ENCODE results near the gene NPC1L1. TPM values are rescaled to one million over a fixed set of nuclear protein-coding genes. Genes with fewer than 3 reads are reported as not detected.
A peak's percentile ranks its signal among the peaks of the same experiment; 100 is the strongest.

Gene NPC1L1
- total RNA-seq, 2 donors from 2014 or later, result 0.85 to 2.2 TPM

DNA sequence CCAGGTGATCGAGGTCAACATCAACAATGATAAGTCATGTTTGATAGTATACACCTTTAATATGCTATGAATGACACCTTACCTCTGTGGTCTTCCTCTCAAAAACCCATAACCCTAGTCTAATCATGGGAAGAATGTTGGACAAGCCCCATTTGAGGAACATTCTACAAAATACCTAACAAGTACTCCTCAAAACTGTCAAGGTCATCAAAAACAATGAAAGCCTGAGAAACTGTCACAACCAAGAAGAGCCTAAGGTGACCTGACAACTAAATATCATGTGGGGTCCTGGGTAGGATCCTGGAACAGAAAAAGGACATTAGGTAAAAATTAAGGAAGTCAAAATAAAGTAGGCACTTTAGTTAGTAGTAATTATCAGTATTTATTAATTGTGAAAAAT, 44.7 kb downstream of the NPC1L1 start:
- H3K36me3 ChIP-seq, result no peaks in the 10 kb centered on the region
- ATAC-seq (ENCODE audit: insufficient number of reproducible peaks, low FRiP score, low read depth), result no peak

DNA sequence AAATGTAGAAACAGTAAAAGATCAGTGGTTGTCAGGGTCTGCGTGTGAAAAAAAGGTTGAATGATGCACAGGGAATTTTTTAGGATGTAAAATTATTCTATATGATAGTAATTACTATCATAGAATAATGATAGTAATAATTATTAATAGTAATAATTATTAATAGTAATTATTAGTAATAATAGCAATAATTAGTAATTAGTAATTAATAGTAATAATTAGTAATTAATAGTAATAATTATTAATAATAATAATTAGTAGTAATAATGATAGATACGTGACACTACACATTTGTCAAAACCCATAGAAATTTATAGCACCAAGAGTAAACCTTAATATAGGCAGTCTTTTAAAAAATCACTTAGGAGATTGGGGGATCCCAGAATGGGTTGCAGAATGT, 46.2 kb downstream of the NPC1L1 start:
- H3K27ac ChIP-seq, result no peak overlapping the region
- ATAC-seq (ENCODE audit: insufficient number of reproducible peaks, low FRiP score, low read depth) (no peak), DNase-seq (ENCODE audit: low spot score) (no peak)
- H3K36me3 ChIP-seq, result no peaks in the 10 kb centered on the region
- no peaks in the 10 kb centered on the region for H3K27me3 ChIP-seq (replicated peaks; ENCODE audit: insufficient read depth)
- no peaks in the 10 kb centered on the region for H3K9me3 ChIP-seq
- no peak for TF ChIP-seq CTCF (IDR thresholded peaks at IDR 0.05)
- no peak overlapping the region for H3K4me3 ChIP-seq
- peaks cover 0 to 4% of the 10 kb centered on the region in 2 donors for H3K4me1 ChIP-seq (ENCODE audit: control insufficient read depth in 1 of 2, low read depth in 2 of 2)

More for the DNA sequence above, 44.7 kb downstream of the NPC1L1 start:
- Histone ChIP-seq H3K4me3 (no peak overlapping the region), H3K27me3 (replicated peaks; ENCODE audit: insufficient read depth) (no peaks in the 10 kb centered on the region), H3K4me1 (ENCODE audit: control insufficient read depth in 1 of 2, low read depth in 2 of 2) (peaks cover 0 to under 1% of the 10 kb centered on the region in 2 donors), H3K27ac (no peak overlapping the region), H3K9me3 (no peaks in the 10 kb centered on the region)
- no peak for TF ChIP-seq CTCF (IDR thresholded peaks at IDR 0.05)
- DNase-seq (ENCODE audit: low spot score), result no peak

DNA sequence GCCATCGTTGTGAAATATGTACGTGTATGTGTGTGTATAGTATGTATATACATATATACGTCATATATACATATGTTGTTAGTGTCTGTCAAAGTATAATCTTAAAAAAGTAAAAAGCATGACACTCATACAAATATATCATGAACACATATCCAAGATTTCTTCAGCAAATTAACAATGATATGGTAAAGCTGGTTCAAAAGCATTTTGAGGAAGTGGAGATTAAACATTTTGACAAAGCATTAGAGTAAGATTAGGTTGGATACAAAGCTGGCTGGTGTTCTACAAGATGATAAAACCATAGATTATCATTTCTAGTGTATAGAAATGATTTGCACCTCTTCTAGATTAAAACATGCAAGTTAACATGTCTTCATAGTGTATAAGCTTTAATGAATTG, 49.9 kb downstream of the NPC1L1 start:
- Histone ChIP-seq H3K4me1 (ENCODE audit: control insufficient read depth in 1 of 2, low read depth in 2 of 2) (peaks cover 17 to 39% of the 10 kb centered on the region in 2 donors), H3K9me3 (no peaks in the 10 kb centered on the region), H3K27me3 (replicated peaks; ENCODE audit: insufficient read depth) (no peaks in the 10 kb centered on the region), H3K27ac (peak overlapping the region; percentile 90 to 98), H3K36me3 (no peaks in the 10 kb centered on the region), H3K4me3 (peak overlapping the region; percentile 86)
- DNase-seq (ENCODE audit: low spot score) (no peak), ATAC-seq (ENCODE audit: insufficient number of reproducible peaks, low FRiP score, low read depth) (no peak)
- no peak for TF ChIP-seq CTCF (IDR thresholded peaks at IDR 0.05)

DNA sequence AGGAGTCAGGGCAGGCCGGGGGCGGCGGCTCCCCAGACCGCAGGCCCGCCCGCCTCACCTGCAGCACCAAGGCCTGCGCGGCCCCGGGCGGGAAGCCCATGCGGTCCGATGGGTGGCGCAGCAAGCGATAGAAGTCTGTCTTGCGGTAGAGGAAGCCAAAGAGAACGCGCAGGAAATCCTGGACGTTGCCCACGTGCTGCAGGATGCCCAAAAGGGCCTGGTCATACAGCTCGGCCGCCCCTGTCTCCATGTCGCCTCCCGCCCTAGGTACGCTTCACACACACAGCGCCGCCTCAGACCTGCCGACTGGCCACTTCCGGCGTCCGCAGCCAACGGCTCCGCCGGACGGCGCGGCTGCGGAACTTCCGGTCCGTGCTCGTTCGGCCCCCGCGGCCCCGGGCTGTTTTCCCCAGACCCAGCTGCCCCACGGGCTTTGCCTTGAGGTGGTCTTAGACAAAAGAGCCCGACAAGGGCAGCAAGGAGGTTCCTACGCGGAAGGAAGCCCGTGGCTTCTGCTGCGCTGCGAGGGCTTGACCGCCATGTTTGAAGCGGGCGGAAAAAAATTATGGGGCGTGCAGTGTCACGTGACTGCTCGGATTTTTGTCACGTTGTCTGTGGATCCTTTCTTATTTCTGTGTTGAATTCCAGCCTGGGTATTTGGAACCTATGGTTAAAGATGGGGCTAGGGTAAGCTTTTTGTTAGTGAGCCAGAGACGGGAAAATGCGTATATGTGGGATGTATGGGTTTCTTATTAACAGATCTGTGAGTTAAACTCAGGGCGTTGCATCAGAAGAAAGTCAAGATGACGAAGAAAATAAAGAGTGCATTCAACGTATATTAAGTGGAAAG, 50.6 kb downstream of the NPC1L1 start, which contains the start of gene NUDCD3:
Gene NUDCD3, minus strand, starts transcription at position 308 of the 850 bp plus-strand sequence. Its CDS starts 58 bp downstream, at position 250.
- H3K27ac ChIP-seq, result peak within 1 kb of the TSS; percentile 90 to 98
- no peaks in the 10 kb centered on the region for H3K9me3 ChIP-seq
- ATAC-seq (ENCODE audit: insufficient number of reproducible peaks, low FRiP score, low read depth) (peak; percentile 83), DNase-seq (ENCODE audit: low spot score) (peak; percentile 24)
- no peaks in the 10 kb centered on the region for H3K27me3 ChIP-seq (replicated peaks; ENCODE audit: insufficient read depth)
- peak; percentile 18 for TF ChIP-seq CTCF (IDR thresholded peaks at IDR 0.05)
- no peaks in the 10 kb centered on the region for H3K36me3 ChIP-seq
- H3K4me1 ChIP-seq (ENCODE audit: control insufficient read depth in 1 of 2, low read depth in 2 of 2), result peaks cover 20 to 46% of the 10 kb centered on the region in 2 donors
- peak within 1 kb of the TSS; percentile 86 for H3K4me3 ChIP-seq

DNA sequence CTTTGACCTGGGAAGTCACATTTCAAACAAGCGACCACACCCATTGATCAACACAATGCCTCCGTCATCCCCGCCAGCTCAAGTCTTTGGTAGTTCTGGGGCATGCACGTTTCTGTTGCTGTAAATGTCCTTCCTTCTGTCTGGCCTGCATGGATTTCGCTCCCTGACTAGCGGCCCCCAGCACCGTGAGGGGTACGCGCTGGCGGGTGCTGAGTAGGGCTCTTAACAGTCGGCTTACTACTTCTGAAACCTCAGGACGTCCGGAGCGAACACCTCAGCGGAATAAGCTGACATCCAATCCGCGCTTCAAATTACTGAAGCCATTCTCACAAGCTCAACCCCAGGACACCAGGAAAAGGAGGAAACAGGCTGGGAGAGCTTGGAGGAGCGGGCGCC, 51.2 kb downstream of the NPC1L1 start:
- ATAC-seq (ENCODE audit: insufficient number of reproducible peaks, low FRiP score, low read depth) (no peak), DNase-seq (ENCODE audit: low spot score) (no peak)
- TF ChIP-seq CTCF (IDR thresholded peaks at IDR 0.05), result no peak
- Histone ChIP-seq H3K4me3 (peak overlapping the region; percentile 86), H3K9me3 (no peaks in the 10 kb centered on the region), H3K27ac (peak overlapping the region; percentile 90 to 98), H3K27me3 (replicated peaks; ENCODE audit: insufficient read depth) (no peaks in the 10 kb centered on the region), H3K4me1 (ENCODE audit: control insufficient read depth in 1 of 2, low read depth in 2 of 2) (peaks cover 20 to 50% of the 10 kb centered on the region in 2 donors), H3K36me3 (no peaks in the 10 kb centered on the region)
